GDM1 (cell line): Measurements from ENCODE around the gene PRR11.
A peak's percentile ranks its signal among the peaks of the same experiment; 100 is the strongest.
"Not testable (repeated sequence)": the region's sequence is repeated elsewhere in the genome, so short reads cannot be mapped to it uniquely, and the experiment has no call there.

Experiments
- DNase-seq: peaks from one replicate; lab custom pipeline; 2025; lab: John Stamatoyannopoulos, UW

Gene PRR11

DNA sequence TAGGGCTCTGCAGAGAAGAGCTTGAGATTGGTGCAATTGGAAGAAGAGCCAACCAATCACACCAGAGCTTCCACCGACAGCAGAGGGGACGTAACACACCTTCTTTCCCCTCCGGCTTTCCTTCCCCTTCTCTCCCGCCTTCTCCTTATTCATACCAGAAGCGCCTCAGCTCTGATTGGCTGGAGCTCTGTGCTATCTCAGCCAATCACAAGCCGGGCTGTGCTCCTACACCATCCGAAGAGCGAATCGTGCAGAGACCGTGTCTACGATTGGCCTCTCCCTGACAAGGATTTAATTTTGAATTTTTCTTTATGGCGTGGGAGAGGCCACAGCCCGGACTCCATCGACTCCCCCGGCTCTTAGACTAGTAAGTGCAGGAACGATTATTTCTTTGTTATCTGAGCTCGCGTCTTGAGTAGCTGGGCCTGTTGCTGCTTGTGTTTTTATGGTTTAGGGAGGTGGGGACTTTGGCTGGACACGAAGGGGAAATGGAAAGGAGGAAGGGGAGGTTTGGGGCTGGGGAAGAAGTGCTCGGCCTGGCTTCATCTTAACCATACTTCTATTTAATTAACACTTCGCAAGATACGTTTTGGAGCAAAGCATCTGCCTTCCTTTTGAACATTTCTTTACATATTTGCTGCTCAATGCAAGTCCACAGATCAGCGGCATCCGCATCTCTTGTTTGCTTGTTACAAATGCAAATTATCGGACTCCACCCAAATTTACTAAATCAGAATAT, at the start of gene PRR11:
Gene PRR11 (plus strand): TSS at position 308 of the 739 bp plus-strand sequence. CDS start 14,007 bp downstream, outside the sequence.
- DNase-seq, result peak; percentile 99

DNA sequence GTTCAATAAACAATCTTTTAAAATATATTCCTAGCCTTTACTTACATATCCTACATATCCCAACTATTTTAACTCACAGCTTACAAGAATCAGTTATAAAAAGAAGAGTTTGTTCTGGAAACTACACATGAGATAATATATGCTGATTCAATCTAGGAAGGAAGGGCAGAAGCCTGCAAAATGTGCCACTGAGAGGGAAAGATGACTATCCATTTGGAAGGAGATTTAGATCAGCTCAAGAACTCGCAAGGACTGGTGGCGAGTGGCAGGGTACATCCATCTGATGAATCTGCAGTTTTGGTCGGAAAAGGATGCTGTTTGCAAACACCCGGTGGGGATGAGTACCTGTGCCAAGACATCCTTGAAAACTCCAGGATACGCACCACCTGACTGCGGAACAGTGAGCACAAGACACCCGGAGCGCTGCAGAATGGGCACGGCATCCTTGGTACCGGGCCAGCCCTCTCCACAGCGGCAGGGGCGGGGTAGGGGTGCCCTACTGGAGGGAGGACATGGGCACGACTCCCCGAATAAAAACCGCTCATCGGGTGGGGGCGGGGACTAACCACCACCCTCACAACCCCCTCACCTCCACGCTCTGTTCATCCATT, 49.6 kb upstream of the PRR11 start:
- no peak for DNase-seq

DNA sequence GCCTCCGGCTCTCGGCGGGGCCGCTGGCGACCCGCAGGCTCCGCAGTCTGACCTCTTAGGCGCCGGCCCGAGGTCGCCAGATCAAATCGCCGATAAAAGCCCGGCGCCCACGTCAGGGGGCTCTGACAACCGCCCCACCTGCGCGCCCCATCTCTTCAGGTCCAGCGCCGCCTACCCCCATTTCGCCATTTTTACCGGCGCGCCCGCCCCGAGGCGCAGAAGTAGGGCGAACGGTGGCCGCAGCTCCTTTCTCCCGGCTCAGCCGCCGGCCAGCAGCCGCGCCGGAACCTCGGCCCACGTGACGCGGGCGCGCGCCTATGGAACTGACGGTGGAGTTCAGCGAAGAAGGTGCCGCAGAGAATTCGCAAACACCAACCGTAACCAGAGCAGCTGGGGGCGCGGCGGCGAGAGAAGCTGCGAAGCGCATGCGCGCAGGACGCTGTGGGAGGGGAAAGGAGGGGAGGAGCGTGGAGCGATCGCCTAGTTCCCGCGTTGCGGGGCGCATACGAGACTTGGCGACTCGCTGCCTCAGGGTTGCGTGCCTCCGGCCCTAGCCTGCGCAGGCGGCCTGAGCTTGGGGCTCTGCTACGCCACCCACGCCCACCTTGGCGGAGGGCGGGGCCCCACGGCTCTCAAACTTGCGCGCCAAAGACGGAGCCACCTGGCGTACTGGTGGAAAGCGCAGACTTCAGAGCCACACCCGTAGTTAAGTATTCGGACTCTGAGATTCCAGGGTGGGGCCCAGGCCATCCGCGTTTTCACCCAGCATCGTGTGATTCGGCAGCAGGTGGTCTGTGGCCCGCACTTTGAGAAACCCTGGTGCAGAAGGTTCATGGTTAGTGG, 48.9 kb upstream of the PRR11 start, which contains the start of gene TRIM37:
Gene TRIM37 (minus strand): TSS at position 418 of the 843 bp plus-strand sequence. CDS start 419 bp downstream, outside the sequence.
- peak; percentile 99 for DNase-seq

DNA sequence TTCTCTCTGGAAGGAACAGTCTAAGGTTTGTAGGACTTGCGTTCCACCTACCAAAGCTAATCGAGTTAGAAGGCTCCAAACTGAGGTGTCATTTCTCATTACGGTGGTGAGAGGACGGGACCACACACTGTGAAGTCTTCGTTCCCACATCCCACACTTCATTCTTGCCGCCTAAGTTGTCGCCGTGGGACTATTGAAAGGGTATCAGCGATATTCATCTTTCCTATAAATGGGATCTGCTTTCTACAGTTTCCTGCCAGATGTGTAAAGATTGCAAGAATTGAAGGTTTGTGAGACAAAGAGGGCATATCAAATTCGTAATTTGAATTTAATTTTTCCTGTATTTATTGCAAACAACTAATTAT, 48.3 kb upstream of the PRR11 start:
- DNase-seq, result no peak

DNA sequence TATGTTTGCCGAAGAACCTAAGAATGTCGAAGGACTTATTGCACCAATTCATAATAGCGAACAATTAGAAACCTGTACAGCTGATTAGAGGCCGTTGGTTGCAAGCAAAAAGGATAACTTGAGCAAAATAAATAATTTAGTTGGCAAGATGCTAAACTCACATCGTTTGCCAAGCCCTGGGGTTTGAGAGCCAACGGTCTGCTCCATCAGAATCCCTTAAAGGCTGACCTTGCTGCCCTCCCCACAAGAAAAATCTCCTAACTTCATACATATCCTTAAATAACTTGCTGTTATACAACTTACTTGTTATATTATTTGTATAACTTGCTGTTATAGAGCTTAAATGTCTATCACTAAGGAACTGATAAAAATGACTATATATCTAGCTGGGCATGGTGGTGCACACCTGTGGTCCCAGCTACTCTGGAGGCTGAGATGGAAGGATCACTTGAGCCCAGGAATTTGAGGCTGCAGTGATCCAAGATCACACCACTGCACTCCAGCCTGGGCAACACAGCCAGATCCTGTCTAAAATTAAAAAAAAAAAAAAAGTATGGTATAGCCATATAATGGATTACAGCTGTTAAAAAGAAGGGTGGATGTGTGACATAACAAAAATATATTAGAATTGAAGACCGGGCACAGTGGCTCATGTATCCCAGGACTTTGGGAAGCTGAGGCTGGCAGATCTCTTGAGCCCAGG, 47.0 kb upstream of the PRR11 start:
- DNase-seq, result no peak

DNA sequence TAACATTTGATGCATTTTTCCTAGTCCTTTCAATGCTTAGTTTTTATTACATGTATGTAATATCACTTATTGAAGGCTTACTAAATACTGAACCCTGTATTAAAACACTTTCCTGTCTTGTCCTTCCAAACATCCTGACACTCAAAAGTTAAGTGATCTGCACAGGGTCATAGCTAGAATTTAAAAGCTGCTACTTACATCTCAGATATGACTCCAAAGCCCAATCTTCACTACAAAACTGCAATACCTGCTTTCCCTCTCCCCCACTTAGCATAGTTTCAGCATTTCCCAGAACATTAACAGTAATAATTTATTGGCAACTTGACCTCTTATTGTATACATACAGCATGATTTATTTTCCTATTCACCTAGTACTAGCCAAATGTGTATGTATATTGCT, 44.6 kb upstream of the PRR11 start:
- no peak for DNase-seq

DNA sequence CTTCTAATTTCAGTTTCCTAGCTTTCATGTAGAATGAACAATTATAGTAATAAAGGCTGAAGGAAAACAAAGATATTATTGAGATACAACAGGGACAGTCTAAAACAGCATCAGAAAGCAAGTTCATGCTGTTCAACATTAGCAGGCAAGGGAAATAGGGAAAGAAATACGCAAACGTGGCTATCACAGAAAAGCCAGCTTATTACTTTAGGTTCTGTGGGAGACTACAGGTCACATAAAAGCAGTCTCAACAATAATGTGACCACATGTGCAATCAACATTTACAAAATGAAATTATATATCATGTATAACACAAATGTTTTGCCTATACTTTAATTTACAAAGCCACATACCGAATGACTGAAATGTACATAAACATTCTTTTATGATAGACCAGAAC, 44.0 kb upstream of the PRR11 start:
- no peak for DNase-seq

DNA sequence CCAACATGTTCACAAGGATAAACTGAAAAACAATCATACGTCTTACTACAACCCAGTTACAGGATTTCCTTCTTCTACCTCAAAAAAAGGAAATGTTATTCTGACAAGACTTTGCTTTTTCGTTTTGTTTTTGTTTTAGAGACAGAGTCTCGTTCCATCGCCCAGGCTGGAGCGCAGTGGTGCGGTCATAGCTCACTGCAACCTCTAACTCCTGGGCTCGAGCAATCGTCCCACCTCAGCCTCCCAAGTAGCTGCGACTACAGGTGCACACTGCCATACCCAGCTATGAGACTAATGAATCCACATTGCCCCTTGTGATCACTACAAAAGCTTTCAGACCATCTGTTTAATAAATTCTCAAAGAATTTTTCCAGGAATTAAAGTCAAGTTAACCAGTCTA, 40.1 kb upstream of the PRR11 start:
- no peak for DNase-seq

DNA sequence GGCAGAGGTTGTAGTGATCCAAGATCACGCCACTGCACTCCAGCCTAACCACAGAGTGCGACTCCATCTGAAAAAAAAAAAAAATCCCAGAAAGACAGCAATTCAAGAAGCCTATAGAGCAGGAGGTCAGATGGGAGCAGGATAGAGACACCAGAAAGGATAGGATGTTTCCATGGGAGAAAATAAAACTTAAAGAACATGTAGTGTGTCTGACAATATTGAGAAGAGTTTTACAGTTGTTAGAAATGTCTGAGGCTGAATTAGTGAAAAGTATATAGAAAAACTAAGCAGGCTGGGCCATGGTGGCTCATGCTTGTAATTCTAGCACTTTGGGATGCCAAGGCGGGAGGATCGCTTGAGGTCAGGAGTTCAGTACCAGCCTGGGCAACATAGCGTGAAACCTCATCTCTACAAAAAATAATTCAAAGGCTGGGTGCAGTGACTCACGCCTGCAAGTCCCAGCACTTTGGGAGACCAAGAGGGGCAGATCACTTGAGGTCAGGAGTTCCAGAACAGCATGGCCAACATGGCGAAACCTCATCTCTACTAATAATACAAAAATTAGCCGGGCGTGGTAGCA, 33.6 kb upstream of the PRR11 start:
- DNase-seq, result no peak

DNA sequence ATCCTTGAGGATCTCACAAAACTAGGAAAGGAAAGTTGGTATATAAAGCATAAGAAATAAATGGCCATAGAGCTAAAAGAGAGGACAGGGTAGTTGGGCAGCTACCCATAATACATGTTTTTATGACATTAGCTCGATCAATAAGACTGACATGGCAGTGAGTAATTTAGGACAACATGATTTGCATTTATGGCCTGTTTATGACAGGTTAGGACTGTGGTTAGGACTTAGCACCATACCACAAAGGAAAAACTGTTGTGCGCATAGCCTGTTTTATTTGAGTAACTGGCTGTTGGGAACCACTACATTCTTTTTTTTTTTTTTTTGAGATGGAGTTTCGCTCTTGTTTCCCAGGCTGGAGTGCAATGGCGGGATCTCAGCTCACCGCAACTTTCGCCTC, 30.9 kb upstream of the PRR11 start:
- no peak for DNase-seq

DNA sequence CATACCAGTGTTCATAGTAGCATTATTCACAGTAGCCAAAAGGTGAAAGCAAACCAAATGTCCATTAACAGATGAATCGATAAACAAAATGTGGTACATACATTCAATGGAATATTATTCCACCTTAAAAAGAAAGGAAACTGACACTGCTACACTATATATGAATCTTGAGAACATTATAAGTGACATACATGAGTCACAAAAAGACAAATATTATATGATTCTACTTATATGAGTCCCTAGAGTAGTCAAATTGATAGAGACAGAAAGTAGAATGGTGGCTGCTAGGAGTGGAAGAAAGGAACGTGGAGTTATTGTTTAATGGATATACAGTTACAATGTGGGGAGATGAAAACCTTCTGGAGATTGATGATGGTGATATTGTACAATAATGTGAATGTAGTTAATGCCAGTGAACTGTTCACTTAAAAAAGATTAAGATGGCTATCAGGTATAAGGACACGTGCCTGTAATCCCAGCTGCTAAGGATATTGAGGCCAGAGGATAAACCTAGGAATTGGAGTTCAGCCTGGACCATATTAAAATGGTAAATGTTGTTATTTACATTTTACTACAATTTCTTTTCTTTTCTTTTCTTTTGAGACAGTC, 28.6 kb upstream of the PRR11 start:
- no peak for DNase-seq

DNA sequence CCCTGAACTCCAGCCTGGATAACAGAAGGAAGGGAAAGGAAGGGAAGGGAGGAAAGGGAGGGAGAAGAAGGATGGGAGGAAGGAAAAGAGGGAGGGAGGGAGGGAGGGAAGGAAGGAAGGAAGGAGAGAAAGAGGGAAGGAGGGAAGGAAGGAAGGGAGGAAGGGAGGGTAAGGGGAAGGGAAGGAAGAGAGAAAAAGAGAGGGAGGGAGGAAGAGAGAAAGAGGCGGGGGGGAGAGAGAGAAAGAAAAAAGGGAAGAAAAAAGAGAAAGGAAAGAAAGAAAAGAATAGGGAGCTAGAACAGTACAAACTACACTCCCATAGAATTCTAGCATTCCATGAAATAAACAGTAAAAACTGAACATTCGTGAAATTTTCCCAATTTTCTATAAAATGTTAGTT, 25.7 kb upstream of the PRR11 start:
- DNase-seq, result no peak

DNA sequence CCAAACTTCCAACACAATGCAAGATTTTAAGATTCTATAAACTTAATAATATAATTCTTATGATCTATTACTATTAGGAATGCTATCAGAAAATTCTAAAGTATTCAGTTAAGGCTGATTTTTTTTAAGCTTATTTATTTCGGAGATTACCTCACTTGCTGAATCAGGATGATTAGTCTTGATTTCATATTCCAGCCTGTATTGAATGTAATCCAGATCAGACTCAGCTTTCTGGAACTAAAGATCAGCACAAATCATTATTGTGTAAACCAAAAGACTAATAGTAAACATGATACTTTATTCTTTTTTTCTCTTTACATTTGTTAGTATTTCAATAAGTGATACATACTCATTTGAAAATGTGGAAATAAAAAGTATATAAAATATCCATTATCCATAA, 24.4 kb upstream of the PRR11 start:
- DNase-seq, result no peak

DNA sequence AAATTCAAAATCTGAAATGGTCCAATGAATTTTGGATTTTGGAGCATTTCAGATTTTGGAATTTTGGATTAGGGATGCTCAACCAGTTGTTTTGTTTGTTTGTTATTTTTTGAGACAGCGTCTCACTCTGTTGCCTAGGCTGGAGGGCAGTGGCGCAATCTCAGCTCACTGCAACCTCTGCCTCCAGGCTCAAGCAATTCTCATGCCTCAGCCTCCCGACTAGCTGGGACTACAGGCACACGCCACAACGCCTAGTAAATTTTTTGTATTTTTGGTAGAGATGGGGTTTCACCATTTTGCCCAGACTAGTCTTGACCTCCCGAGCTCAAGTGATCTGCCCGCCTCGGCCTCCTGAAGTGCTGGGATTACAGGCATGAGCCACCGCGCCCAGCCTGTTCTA, 17.2 kb upstream of the PRR11 start:
- not testable (repeated sequence) for DNase-seq

DNA sequence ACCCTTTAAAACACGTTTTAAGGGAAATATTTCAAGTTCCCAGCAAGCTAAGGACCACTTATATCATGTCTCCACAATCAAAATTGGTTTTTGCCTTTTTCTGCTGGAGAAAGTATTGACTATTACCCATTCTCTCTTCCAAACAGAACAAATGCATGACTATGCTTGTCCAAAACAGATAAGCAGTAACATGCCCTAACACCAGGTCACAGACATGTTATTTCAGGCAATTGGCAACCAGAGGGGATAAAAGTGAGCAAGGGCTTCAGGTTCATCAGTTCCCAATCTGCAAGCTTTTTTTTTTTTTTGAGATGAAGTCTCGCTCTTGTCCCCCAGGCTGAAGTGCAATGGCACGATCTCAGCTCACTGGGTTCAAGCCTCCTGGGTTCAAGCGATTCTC, 15.6 kb upstream of the PRR11 start:
- no peak for DNase-seq

DNA sequence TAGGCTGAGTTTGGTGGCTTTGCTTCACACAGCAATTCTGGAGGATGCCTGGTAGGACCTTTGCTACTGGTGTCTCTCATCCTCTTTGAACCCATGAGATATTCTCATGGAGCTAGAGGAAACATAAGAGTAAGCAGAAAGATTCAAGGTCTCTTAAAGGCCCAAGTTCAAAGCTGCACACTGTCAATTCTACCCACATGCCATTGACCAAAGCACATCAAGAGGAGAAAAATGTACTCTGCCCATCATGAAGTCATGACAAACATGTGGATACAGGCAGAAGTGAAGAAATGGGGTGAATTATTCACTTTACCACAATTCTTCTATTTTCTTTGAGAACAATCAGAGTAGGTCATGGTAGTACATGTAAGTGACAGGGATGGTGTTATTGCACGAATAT, 13.7 kb upstream of the PRR11 start:
- no peak for DNase-seq

DNA sequence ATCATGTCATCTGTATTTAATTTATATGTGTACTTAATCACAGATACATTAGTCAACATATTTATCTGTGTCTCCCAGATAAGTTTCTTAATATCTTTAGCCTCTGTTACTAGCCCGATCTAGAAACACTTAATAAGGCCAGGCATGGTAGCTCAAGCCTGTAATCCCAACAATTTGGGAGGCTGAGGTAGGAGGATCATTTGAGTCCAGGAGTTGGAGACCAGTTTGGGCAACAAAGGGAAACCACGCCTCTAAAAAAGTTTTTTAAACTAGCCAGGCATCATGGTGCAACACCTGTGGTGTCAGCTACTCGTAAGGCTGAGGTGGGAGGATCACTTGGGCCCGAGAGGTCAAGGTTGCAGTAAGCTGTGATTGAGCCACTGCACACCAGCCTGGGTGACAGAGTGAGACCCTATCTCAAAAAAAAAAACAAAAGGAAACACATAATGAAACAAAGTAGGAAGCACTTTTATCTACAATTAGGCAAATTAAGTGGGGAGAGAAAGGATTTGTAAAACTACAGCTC, 9.9 kb upstream of the PRR11 start:
- DNase-seq, result no peak

DNA sequence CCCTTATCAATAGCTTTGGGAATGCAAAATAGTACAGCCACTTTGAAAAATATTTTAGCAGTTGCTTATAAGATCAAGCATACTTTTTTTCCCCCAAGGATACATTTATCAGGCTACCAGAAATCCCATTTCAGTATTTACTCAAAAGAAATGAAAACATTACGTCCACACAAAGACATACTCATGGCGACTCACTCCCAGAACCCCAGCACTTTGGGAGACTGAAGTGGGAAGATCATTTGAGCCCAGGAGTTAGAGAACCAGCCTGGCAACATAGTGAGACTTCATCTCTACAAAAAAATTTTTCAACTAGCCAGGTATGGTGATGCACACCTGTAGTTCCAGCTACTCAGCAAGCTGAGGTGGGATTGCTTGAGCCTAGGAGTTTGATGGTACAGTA, 6.5 kb upstream of the PRR11 start:
- DNase-seq, result no peak

DNA sequence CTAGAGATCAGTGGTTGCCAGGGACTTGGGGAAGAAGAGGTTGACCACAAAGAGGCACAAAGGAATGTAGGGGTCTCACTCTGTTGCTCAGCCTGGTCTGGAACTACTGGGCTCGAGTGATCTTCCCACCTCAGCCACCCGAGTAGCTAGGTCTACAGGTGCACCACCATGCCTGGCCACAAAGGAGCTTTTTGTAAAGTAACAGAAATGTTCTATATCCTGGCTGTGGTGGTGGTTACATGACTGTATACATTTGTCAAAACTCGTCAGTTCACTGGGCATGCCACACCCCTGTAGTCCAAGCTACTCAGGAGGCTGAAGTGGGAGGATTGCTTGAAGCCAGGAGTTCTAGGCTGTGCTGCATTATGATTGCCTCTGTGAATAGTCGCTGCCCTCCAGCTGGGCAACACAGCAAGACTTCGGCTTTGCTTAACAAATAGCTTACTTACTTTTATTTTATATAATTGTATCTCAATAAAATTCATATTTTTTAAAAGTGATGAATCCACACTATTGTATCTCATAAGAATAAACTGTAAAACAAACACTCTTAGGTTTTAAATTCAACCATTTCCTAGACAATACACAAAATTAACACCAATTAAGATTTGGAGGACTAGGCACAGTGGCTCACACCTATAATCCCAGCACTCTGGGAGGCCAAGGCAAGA, 5.6 kb upstream of the PRR11 start:
- no peak for DNase-seq

DNA sequence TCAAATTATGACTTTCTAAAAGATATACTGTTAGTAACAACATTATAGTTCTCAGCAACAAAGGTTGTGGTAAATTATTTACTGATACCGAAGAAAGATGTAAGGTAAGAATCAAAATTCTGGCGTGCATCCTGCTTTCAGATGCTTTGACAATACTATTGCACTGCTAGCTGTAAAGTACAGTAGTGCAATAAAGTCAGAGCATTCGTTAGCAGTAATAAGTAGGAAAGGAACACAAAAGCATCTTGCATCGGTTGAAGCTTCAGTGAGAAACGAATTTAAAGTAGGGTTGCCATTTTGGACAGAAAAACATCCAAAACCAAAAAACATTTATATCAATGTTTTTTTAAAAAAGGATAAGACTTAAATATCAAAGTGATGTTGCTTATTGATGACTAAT, 4.5 kb upstream of the PRR11 start:
- DNase-seq, result no peak

DNA sequence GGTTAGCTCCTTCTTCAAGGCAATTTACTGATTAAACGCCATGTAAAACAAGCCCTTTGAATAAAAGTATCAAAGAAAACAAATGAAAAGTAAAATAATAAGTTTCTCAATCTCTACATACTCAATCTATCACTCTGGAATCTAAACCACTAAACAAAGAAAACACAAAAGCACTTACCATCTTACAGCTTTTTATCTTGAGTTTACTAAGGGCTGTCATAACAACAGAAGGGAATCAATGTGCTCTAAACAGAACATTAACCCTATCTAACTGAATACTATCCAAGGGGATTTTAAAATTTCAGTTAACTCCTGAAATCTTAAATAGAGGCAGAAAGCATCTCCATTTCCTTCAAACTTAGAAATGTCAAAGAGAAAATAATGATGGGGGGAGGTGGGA, 4.0 kb upstream of the PRR11 start:
- no peak for DNase-seq
